HEK293T (cell line): ENCODE measurements around the gene SNX7.

Experiments used
- ELF4 ChIP-seq: fragments of 450-650 bp; IDR thresholded peaks from 2 replicates; pipeline ENCODE4 v1.6.1; 2017; ENCODE audit warnings: antibody characterized with exemption
- FOXA1 ChIP-seq: fragments of 450-650 bp; IDR thresholded peaks from 2 replicates; pipeline ENCODE4 v1.6.1; 2016; ENCODE audit warnings: mild to moderate bottlenecking
- FOXK2 ChIP-seq: fragments of 450-650 bp; IDR thresholded peaks from 2 replicates; pipeline ENCODE4 v1.6.1; 2016; ENCODE audit warnings: mild to moderate bottlenecking
- LEF1 ChIP-seq: fragments of 450-650 bp; IDR thresholded peaks from 2 replicates; pipeline ENCODE4 v1.6.1; 2017; ENCODE audit warnings: mild to moderate bottlenecking, borderline replicate concordance
- NFRKB ChIP-seq: fragments of 450-650 bp; IDR thresholded peaks from 2 replicates; pipeline ENCODE4 v1.6.1; 2016; ENCODE audit warnings: mild to moderate bottlenecking, moderate library complexity
- SP1 ChIP-seq: fragments of 450-650 bp; IDR thresholded peaks from 2 replicates; pipeline ENCODE4 v1.6.1; 2017
- SUZ12 ChIP-seq: fragments of 450-650 bp; IDR thresholded peaks from 2 replicates; pipeline ENCODE4 v1.6.1; 2016; ENCODE audit warnings: mild to moderate bottlenecking
- TARDBP ChIP-seq: fragments of 450-650 bp; IDR thresholded peaks from 2 replicates; pipeline ENCODE4 v1.6.1; 2016

DNA sequence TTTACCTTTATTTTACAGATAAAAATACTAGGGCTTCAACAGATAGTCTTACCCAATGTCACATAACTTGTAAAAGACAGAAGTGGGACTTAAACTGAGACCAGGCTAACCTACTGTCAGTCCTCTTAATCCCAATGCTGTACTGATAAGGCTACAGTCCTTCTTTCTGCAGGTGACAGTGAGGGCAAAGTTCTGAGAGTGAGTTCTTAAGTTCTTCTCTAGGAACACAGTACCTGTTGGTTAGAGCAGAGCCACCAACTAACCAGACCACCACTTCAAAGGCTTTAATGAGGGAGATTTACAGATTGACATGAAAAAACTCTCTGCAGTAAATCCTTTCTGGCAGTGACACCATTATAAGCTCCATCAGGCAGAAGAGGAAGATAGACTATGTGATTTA, 74.2 kb downstream of the SNX7 start:
- TF ChIP-seq SP1 (no peak), NFRKB (no peak), TARDBP (no peak), FOXA1 (no peak), ELF4 (no peak), SUZ12 (no peak), LEF1 (no peak), FOXK2 (no peak)
